GM19395 (cell line): ENCODE data around the gene DOK5.
"Not testable (repeated sequence)": the region's sequence is repeated elsewhere in the genome, so short reads cannot be mapped to it uniquely, and the experiment has no call there.

ENCODE experiments used
- ATAC-seq: cut with Tn5 transposase; IDR thresholded peaks from one replicate; pipeline ENCODE4 v1.9.1; 2021; ENCODE audit warnings: mild to moderate bottlenecking, moderate library complexity; ENCODE audit not compliant: unreplicated experiment

Gene DOK5

GRCh38 chr20:54475334-54476168 is at the start of gene DOK5:
DOK5 (plus strand) TSS chr20:54475593; CDS start chr20:54475947, 354 bp downstream.
- no peak for ATAC-seq

DNA sequence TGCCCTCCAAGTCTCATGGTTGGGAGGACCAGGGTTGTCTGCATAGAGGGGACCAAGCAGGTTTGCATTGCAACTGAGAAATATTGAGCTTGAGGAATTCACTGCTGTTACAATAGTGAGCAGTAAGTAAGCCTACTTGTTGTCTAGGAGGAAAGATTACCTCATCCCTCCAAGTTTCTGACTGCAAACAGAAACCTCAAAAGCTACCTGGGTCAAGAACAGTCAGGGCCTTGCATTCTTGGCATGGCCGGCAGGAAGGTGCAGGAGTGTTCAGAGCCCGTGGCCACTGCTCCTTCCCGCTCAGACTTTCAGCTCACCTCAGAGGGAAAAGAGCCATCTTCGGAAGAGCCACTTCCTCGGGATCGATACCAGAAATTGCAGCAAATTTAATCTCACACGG is 46.0 kb upstream of the DOK5 start:
- ATAC-seq, result no peak

GRCh38 chr20:54431156-54431944 is 44.0 kb upstream of the DOK5 start:
- ATAC-seq, result no peak

- ATAC-seq, result no peak
These were observed 42.4 kb upstream of the DOK5 start for GRCh38 chr20:54432966-54433365.

- ATAC-seq, result no peak
These were observed 41.8 kb upstream of the DOK5 start for GRCh38 chr20:54433636-54434035.

- ATAC-seq, result no peak
These were observed 41.2 kb upstream of the DOK5 start for GRCh38 chr20:54434196-54434595.

GRCh38 chr20:54435015-54435414 is 40.4 kb upstream of the DOK5 start:
- no peak for ATAC-seq

DNA sequence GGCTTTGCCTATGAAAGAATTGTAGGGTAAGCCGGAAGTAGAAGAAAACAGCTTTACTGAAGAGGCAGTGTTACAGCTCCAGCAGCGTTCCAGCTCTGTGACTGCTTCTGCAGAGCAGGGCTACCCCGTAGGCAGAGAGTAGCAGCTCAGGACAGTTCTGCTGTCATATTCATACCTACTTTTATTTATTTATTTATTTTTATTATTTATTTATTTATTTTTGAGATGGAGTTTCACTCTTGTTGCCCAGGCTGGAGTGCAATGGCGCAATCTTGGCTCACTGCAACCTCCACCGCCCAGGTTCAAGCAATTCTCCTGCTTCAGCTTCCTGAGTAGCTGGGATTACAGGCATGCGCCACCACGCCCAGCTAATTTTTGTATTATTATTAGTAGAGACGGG is 39.0 kb upstream of the DOK5 start:
- not testable (repeated sequence) for ATAC-seq

GRCh38 chr20:54438166-54438565 is 37.2 kb upstream of the DOK5 start:
- ATAC-seq, result no peak

GRCh38 chr20:54450207-54450606 is 25.2 kb upstream of the DOK5 start:
- no peak for ATAC-seq

- ATAC-seq, result no peak
These were observed 24.2 kb upstream of the DOK5 start for GRCh38 chr20:54451171-54451570.

DNA sequence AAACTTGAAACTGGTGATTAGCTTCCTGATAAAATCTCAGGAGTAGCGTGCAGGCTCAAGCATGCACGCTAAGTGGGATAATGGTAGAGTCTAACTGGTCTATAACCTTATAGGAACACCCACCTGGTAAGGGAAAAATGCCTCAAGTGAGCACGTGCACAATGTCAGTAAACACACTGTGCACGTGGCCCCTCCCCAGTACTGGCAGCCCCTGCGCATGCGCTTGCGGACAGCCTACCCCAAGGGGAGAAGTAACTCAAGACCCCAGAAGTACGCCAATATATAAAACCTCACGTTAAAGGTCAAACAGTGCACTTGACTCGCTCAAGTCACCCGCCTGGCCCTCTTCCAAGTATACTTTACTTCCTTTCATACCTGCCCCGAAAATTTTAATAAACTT is 23.1 kb upstream of the DOK5 start:
- ATAC-seq, result no peak

GRCh38 chr20:54454982-54455381 is 20.4 kb upstream of the DOK5 start:
- ATAC-seq, result no peak

GRCh38 chr20:54456423-54456822 is 19.0 kb upstream of the DOK5 start:
- no peak for ATAC-seq

DNA sequence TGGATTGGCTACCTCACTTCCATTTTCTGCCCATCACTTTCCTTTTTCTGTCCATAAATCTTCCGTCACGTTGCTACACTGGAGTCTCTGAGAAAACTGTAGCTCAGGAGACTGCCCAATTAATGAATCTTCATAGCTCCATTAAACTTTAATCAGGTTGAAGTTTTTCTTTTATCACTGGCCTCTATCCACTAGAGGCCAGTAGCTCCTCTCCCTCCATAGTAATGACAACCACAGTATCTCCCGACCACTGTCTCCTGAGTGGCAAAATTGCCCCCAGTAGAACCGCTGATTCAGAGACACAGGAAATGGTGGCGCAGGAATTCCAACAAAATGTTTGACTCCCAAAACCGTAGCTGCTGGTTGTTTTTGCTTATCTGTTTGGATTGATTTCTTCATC is 18.4 kb upstream of the DOK5 start:
- no peak for ATAC-seq

- no peak for ATAC-seq
These were observed 17.2 kb upstream of the DOK5 start for GRCh38 chr20:54458219-54458618.

GRCh38 chr20:54459279-54459678 is 16.1 kb upstream of the DOK5 start:
- ATAC-seq, result no peak

GRCh38 chr20:54464003-54464402 is 11.4 kb upstream of the DOK5 start:
- no peak for ATAC-seq

DNA sequence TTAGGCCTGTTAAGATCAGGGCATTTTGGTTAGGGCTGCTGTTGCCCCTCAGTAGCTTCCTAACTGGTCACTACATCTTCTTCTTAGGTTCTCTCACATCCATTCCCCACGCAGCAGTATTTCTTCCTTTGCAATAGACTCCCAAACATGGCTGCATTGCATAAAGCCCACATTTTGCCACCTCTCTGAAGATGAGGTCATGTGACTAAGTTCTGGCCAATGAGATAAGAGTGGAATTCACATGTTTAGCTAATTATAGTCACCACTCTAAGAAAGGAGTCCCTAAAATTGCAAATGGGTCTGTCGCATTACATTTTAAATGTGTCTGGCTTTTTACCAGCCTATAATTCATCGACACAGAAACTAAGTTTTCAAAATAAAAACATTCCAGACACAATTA is 9.3 kb upstream of the DOK5 start:
- ATAC-seq, result no peak

GRCh38 chr20:54467622-54468021 is 7.8 kb upstream of the DOK5 start:
- ATAC-seq, result no peak

- ATAC-seq, result no peak
These were observed 7.3 kb upstream of the DOK5 start for GRCh38 chr20:54468082-54468481.

GRCh38 chr20:54469293-54469692 is 6.1 kb upstream of the DOK5 start:
- no peak for ATAC-seq
